ENCODE data around the gene DUSP15. TPM values are rescaled to one million over a fixed set of nuclear protein-coding genes. Genes with fewer than 3 reads are reported as not detected.

DUSP15 gene
- total RNA-seq, 1 donor from 2014 or later: 0.45 TPM

- H3K36me3 ChIP-seq: no peaks in the 10 kb centered on the region
- Mint-ChIP-seq H3K27me3 (ENCODE audit: insufficient read depth, low read depth) (peaks cover 13% of the 10 kb centered on the region), H3K36me3 (no peaks in the 10 kb centered on the region), H3K9me3 (peaks cover 2% of the 10 kb centered on the region), H3K4me1 (peaks cover 30% of the 10 kb centered on the region), H3K4me3 (no peak overlapping the region), H3K27ac (no peak overlapping the region)
- no peaks in the 10 kb centered on the region for H3K79me2 ChIP-seq (ENCODE audit: low read depth)
- H3K9ac ChIP-seq: no peak overlapping the region
- no peaks in the 10 kb centered on the region for H4K20me1 ChIP-seq (ENCODE audit: low read depth)
- H3K4me3 ChIP-seq: no peak overlapping the region
- H3F3A ChIP-seq (ENCODE audit: low read depth): peaks cover 5% of the 10 kb centered on the region
- H3K9me3 ChIP-seq (ENCODE audit: low read depth): no peaks in the 10 kb centered on the region
- TF ChIP-seq EZH2phosphoT487 (IDR thresholded peaks at IDR 0.05) (no peak), CTCF (IDR thresholded peaks at IDR 0.05) (no peak), EZH2 (IDR thresholded peaks at IDR 0.05) (no peak)
- no peak overlapping the region for H3K27ac ChIP-seq
- DNase-seq (ENCODE audit: low spot score): no peak
- no peak overlapping the region for H3K4me2 ChIP-seq
- no peaks in the 10 kb centered on the region for H3K27me3 ChIP-seq
- H3K4me1 ChIP-seq: peaks cover 9% of the 10 kb centered on the region
- no peak overlapping the region for H2AFZ ChIP-seq (replicated peaks)
Measured at GRCh38 chr20:31916708-31917107, 46.4 kb upstream of the DUSP15 start.

GRCh38 chr20:31915491-31916280, 45.4 kb upstream of the DUSP15 start:
- H2AFZ ChIP-seq (replicated peaks): no peak overlapping the region

GRCh38 chr20:31914170-31914569, 43.8 kb upstream of the DUSP15 start:
- Mint-ChIP-seq H3K27ac (no peak overlapping the region), H3K36me3 (no peaks in the 10 kb centered on the region), H3K4me3 (no peak overlapping the region), H3K27me3 (ENCODE audit: insufficient read depth, low read depth) (peaks cover 4% of the 10 kb centered on the region), H3K9me3 (no peaks in the 10 kb centered on the region), H3K4me1 (peaks cover 20% of the 10 kb centered on the region)
- peaks cover 14% of the 10 kb centered on the region for H3F3A ChIP-seq (ENCODE audit: low read depth)
- DNase-seq (ENCODE audit: low spot score): no peak
- no peak overlapping the region for H2AFZ ChIP-seq (replicated peaks)
- H3K4me1 ChIP-seq: peaks cover 17% of the 10 kb centered on the region
- no peak overlapping the region for H3K9ac ChIP-seq
- H4K20me1 ChIP-seq (ENCODE audit: low read depth): no peaks in the 10 kb centered on the region
- H3K27me3 ChIP-seq: no peaks in the 10 kb centered on the region
- H3K79me2 ChIP-seq (ENCODE audit: low read depth): no peaks in the 10 kb centered on the region
- no peak overlapping the region for H3K4me2 ChIP-seq
- TF ChIP-seq CTCF (IDR thresholded peaks at IDR 0.05) (no peak), EZH2phosphoT487 (IDR thresholded peaks at IDR 0.05) (no peak), EZH2 (IDR thresholded peaks at IDR 0.05) (no peak)
- no peak overlapping the region for H3K27ac ChIP-seq
- no peaks in the 10 kb centered on the region for H3K9me3 ChIP-seq (ENCODE audit: low read depth)
- H3K4me3 ChIP-seq: no peak overlapping the region
- H3K36me3 ChIP-seq: no peaks in the 10 kb centered on the region

More at GRCh38 chr20:31915491-31916280, 45.4 kb upstream of the DUSP15 start:
- TF ChIP-seq EZH2phosphoT487 (IDR thresholded peaks at IDR 0.05) (no peak), EZH2 (IDR thresholded peaks at IDR 0.05) (no peak), CTCF (IDR thresholded peaks at IDR 0.05) (no peak)
- Mint-ChIP-seq H3K27ac (no peak overlapping the region), H3K36me3 (no peaks in the 10 kb centered on the region), H3K9me3 (peaks cover under 1% of the 10 kb centered on the region), H3K27me3 (ENCODE audit: insufficient read depth, low read depth) (peaks cover 12% of the 10 kb centered on the region), H3K4me3 (no peak overlapping the region), H3K4me1 (peaks cover 30% of the 10 kb centered on the region)
- no peaks in the 10 kb centered on the region for H4K20me1 ChIP-seq (ENCODE audit: low read depth)
- no peak for DNase-seq (ENCODE audit: low spot score)
- no peak overlapping the region for H3K4me2 ChIP-seq
- no peak overlapping the region for H3K4me3 ChIP-seq
- H3K9ac ChIP-seq: no peak overlapping the region
- no peaks in the 10 kb centered on the region for H3K79me2 ChIP-seq (ENCODE audit: low read depth)
- H3K4me1 ChIP-seq: peaks cover 17% of the 10 kb centered on the region
- H3K27me3 ChIP-seq: no peaks in the 10 kb centered on the region
- H3F3A ChIP-seq (ENCODE audit: low read depth): peaks cover 14% of the 10 kb centered on the region
- no peaks in the 10 kb centered on the region for H3K36me3 ChIP-seq
- H3K27ac ChIP-seq: no peak overlapping the region
- H3K9me3 ChIP-seq (ENCODE audit: low read depth): no peaks in the 10 kb centered on the region

All from neural progenitor cell (in vitro differentiated cells).